ENCODE results near the gene STK25.

The STK25 gene

DNA sequence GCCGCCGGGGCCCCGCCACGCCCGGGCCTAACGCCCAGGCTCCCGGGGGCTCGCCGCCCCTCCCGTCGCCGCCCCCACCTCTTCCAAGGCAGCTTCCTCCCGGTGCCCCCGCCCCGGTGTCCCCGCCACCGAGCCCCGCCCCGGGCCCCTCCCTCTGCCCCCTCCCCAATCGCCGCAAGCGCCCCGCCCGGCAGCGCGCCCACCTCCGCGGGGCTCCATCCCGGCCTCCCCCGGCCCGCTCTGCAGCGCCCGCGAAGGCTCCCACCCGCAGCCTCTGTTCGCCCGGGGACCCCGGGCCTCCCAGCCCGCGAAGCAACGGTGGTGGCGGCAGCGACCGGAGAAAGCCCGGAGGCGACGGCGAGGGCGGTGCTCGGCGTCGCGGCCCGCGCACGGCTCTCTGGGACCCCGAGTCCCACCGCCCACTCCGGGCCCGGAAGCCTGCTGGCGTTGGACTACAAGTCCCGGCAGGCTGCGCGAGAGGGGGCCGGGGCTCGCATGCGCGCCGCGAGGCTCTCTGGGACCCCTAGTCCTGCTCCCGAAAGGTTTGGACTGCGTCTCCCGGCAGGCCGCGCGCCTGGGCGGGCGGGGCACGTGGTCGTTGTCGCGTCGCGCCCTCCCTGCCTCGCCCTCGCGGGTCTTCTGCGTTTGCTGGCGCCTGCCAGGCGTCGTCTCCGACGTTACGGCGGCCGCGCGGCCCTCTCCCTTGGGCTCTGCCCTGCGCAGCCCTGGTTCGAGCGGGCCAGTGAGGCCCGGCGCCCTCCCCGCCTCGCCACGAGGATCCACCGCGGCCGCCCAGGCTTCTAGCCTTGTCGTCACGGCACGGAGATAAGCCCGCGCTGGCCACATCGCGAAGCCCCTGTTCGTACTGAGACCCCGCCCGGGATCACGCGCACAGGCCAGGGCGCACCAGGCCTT lies at the start of gene STK25:
TSS of gene STK25 (minus strand) at position 345 of the 915 bp plus-strand sequence. CDS start 549 bp downstream, outside the sequence.
- peak; percentile 99 for DNase-seq

DNA sequence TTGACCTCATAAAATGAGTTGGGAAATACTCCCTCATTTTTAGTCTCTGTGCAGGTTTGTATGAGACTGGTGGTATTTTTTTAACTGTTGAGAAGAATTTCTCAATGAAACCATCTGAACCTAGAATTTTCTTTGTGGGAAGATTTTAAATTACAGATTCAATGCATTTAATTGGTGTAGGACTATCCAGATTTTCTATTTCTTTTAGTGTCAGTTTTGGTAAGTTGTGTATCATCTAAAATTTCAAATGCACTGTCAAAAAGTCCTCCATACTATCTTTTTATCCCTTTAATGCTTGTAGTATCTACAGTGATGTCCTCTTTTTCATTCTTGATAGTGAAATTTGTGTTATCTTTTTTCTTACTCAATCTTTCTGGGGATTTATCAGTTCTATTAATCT lies 48.4 kb upstream of the STK25 start:
- DNase-seq, result no peak

- DNase-seq, result peak; percentile 19
Observed at GRCh38 chr2:241555711-241556110, 47.3 kb upstream of the STK25 start.

- no peak for DNase-seq
Observed at GRCh38 chr2:241554610-241555322, 46.4 kb upstream of the STK25 start.

- DNase-seq, result peak; percentile 18
Observed at GRCh38 chr2:241553981-241554380, 45.6 kb upstream of the STK25 start.

- no peak for DNase-seq
Observed at GRCh38 chr2:241553512-241553830, 45.1 kb upstream of the STK25 start.

GRCh38 chr2:241551998-241552737 lies 43.8 kb upstream of the STK25 start:
- peak; percentile 20 for DNase-seq

DNA sequence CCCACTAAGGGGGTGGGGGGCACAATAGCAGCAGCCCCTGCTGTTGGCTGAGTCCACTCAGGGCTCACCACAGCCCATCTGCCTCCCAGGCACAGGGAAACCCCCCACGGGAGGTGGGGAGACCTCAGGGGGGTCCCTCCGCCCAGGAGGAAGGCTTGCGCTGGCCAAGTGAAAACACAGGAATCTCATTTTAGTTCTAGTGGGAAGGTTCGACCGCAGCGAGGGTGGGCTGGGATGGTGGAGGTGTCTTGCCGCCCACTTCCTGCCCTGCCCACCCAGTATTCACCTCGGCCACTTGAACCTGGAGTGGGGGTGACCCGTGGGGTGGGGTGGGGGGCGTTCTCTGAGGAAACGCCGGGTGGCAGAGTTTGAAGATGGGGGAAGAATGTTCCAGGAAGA lies 43.2 kb upstream of the STK25 start:
- DNase-seq, result peak; percentile 28

DNA sequence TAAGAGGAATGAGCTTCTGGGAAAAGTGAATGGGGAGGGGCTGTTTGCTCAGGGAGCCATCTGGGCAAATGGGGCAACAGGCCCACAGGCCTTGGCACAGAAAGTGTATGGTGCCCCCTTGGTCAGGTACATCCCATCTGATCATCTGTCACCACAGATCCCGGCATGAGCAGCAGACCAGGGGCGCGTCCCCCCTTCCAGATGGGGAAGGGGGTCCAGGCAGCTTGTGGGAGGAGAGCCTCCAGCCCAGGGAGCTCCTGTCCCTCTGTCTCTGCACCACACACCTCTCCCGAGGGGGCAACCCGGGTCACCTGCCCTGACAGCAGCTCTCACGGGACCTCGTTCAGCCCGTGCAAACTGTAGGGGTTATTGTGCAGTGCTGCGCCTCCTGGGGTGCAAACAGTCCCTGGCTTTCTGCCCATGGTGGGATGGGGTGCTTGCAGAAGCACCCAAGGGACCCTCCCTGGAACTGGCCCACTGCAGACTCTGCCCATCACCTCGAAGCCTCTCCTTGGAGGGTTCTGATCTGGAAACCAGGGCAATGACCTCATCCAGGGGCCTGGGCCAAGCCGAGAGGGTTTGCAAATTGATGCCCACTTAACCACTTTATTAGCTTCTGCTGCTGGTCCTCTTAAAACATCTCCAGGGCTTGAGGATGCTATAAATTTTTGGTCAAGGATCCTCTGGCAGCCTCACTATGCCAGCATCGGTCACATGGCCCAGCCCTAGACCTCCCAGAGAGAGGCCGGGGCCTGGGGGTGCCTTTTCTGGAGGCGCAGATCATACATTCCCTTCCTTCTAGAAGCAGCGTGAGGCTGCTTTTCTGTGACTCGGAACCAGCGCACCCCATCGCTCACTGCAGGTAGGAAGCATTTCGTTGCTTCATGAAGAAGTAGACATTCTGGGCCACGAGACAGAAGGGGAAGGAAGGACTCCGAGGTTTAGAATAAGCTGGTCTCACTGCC lies 42.5 kb upstream of the STK25 start:
- DNase-seq, result peak; percentile 29

DNA sequence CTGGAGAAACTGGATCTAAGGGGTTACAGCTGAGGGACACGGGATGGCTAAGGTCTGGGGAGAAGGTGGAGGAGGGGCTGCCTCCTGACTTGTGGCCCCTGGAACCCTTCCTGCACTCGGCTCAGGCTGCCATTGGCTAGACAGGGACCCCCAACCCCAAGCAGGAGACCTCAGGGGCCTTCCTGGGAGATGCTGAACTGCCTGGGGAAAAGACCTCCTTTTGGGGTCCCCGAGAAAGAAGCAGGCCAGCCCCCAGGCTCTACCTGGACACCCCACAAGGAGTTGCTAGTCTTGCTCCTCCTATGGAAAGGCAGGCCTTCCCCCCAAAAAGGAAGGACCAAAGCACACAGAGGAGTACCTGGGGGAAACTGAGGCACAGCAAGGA lies 40.1 kb upstream of the STK25 start:
- no peak for DNase-seq

GRCh38 chr2:241547781-241548450 lies 39.5 kb upstream of the STK25 start:
- no peak for DNase-seq

GRCh38 chr2:241546771-241547498 lies 38.6 kb upstream of the STK25 start:
- DNase-seq, result peak; percentile 70

DNA sequence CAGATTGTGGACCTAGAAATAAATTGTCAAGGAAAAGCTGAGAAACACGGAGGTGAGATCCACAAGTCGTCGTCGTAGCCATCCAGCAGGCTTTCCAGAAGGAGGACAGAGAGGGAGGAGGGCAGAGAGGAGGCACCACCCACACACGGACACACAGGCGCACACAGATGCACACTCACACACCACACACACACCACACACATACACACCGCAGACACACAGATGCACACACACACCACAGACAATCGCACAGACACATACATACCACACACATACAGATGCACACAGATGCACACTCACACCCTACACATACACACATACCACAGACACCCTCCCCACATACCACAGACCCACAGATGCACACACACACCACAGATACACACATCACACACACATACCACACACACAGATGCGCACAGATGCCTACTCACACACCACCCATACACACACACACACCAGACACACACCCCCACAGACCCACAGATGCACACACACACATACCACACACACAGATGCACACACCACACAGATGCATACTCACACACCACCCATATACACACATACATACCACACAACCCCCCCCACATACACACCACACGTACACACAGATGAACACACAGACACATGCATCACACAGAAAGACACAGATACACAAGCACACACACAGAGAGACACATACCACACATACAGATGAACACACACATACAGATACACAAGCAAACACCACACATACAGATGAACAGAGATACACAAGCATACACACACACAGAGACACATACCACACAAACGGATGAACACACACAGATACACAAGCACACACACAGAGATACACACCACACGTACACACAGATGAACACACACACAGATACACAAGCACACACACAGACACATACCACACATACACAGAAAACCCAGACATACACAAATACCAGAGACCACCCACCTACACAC lies 37.4 kb upstream of the STK25 start:
- no peak for DNase-seq

- DNase-seq, result no peak
Observed at GRCh38 chr2:241545106-241545505, 36.7 kb upstream of the STK25 start.

- no peak for DNase-seq
Observed at GRCh38 chr2:241542278-241542605, 33.9 kb upstream of the STK25 start.

GRCh38 chr2:241541564-241542277 lies 33.3 kb upstream of the STK25 start:
- DNase-seq, result no peak

DNA sequence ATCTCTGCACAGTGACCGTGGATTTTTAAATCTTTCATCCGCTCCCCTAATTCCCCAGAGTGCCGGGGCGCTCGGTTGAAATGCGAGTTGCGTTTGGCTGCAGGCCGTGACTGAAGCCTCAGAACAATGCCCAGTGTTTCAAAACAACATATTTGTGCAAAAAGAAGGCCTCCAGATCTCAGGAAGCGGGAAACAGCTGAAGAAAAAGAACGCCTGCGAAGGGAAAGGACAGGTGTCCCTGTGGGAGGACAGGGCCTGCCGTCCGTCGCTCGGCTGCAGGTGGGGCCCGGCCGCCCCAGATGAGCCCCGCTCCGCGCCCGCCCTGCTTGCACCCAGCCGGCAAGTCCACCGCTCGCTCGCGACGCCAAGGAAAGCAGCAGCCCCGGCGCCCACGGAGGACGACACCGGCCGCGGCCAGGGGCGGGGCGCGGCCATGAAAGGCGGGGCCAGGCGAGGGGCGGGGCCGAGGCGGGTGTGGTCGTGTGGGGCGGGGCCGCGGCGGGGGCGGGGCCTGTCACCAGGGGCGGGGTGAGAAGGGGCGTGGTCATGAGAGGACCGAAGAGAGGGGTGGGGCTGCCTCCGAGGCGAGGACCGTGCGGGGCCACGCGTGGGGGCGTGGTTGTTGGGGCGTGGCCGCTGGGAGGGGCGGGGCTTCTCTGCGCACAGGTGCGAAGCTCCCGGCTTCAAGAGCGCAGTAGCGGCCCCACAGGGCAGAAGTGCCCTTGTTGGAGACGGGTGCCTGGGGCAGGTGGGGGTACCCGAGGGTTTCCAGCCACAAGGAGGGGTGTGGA lies 32.6 kb upstream of the STK25 start:
- peak; percentile 63 for DNase-seq

GRCh38 chr2:241540401-241540770 lies 32.0 kb upstream of the STK25 start:
- peak; percentile 32 for DNase-seq

Measured in left hindlimb (tissue), 1 donor.